ENCODE results near the gene SHROOM4.

DNA sequence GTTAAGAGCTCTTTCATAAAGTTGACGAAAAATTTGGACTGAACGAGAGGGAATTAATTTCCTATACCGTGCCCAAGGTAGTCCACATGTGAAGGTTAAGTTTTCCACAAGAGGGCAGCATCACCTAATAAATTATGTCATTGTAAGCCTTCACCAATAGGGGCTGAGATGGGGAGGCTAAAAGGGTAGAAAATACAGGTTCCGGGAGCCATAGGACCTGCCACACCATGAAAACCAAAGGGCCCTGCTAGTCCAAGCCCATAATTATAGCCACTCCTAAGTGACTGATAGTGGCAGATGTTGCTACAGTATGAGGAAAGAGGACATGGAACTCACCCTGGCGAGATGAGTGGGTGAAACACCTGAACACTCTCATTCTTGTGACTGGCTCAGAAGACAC is 122.2 kb downstream of the SHROOM4 start:
- TF ChIP-seq TCF12 (IDR thresholded peaks at IDR 0.05; ENCODE audit: low read depth) (no peak), YY1 (IDR thresholded peaks at IDR 0.05; ENCODE audit: low read depth) (no peak), RAD21 (IDR thresholded peaks at IDR 0.05; ENCODE audit: low read depth) (peak; percentile 70), EGR1 (IDR thresholded peaks at IDR 0.05) (no peak), EP300 (IDR thresholded peaks at IDR 0.05; ENCODE audit: borderline replicate concordance) (no peak), CREB1 (IDR thresholded peaks at IDR 0.05; ENCODE audit: low read depth) (no peak), FOXM1 (IDR thresholded peaks at IDR 0.05; ENCODE audit: borderline replicate concordance, low read depth) (no peak), CEBPB (IDR thresholded peaks at IDR 0.05) (no peak), TAF1 (IDR thresholded peaks at IDR 0.05; ENCODE audit: low read depth) (no peak)
- TF ChIP-seq, protein P1, sequence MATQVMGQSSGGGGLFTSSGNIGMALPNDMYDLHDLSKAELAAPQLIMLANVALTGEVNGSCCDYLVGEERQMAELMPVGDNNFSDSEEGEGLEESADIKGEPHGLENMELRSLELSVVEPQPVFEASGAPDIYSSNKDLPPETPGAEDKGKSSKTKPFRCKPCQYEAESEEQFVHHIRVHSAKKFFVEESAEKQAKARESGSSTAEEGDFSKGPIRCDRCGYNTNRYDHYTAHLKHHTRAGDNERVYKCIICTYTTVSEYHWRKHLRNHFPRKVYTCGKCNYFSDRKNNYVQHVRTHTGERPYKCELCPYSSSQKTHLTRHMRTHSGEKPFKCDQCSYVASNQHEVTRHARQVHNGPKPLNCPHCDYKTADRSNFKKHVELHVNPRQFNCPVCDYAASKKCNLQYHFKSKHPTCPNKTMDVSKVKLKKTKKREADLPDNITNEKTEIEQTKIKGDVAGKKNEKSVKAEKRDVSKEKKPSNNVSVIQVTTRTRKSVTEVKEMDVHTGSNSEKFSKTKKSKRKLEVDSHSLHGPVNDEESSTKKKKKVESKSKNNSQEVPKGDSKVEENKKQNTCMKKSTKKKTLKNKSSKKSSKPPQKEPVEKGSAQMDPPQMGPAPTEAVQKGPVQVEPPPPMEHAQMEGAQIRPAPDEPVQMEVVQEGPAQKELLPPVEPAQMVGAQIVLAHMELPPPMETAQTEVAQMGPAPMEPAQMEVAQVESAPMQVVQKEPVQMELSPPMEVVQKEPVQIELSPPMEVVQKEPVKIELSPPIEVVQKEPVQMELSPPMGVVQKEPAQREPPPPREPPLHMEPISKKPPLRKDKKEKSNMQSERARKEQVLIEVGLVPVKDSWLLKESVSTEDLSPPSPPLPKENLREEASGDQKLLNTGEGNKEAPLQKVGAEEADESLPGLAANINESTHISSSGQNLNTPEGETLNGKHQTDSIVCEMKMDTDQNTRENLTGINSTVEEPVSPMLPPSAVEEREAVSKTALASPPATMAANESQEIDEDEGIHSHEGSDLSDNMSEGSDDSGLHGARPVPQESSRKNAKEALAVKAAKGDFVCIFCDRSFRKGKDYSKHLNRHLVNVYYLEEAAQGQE (IDR thresholded peaks at IDR 0.05; ENCODE audit: low read depth), result no peak
- TF ChIP-seq, protein P2, sequence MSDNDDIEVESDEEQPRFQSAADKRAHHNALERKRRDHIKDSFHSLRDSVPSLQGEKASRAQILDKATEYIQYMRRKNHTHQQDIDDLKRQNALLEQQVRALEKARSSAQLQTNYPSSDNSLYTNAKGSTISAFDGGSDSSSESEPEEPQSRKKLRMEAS (IDR thresholded peaks at IDR 0.05), result no peak

All from Ishikawa (cell line).